Panc1 (cell line): ENCODE measurements around the gene TNNI3K. TPM values are rescaled to one million over a fixed set of nuclear protein-coding genes. Genes with fewer than 3 reads are reported as not detected.

Experiments
- ATAC-seq: fragments of 200-7000 bp; cut with Tn5 transposase; 2 replicates; pipeline ENCODE4 v1.9.1; 2020; ENCODE audit warnings: mild to moderate bottlenecking, moderate library complexity
- BruUV-seq: library from RNA; stranded (reverse); fragments of 400-500 nt; replicated peaks from 2 replicates; lab custom pipeline; 2021; lab: Mats Ljungman, UMichigan
- CTCF ChIA-PET: fragments of 300-600 bp; sonication (Branson Sonifier 250); formaldehyde crosslinking; loops from one replicate; lab custom pipeline; 2022; ENCODE audit warnings: antibody characterized with exemption; lab: Charles Lee
- POLR2A ChIA-PET: fragments of 300-600 bp; sonication (Branson Sonifier 250); formaldehyde crosslinking; loops from one replicate; lab custom pipeline; 2022; ENCODE audit warnings: antibody characterized with exemption; lab: Charles Lee
- DNase-seq: peaks from one replicate; pipeline ENCODE4 v3.0.0-alpha.2; 2010; ENCODE audit warnings: low read depth, low spot score
- H3K27ac ChIP-seq: 2 replicates; pipeline ENCODE4 v1.5.1; 2011; ENCODE audit warnings: mild to moderate bottlenecking, low read length, inconsistent platforms
- H3K27me3 ChIP-seq: fragments of 200-500 bp; sonication (Bioruptor generic); 2 replicates; pipeline ENCODE4 v1.6.0; 2014; ENCODE audit warnings: low read length, inconsistent platforms; ENCODE audit not compliant: control insufficient read depth, insufficient read depth
- H3K36me3 ChIP-seq: fragments of 200-500 bp; sonication (Bioruptor generic); 2 replicates; pipeline ENCODE4 v1.5.1; 2014; ENCODE audit warnings: inconsistent platforms, mild to moderate bottlenecking, low read length, moderate library complexity; ENCODE audit not compliant: control insufficient read depth, insufficient read depth
- H3K4me1 ChIP-seq: 2 replicates; pipeline ENCODE4 v1.5.1; 2011; ENCODE audit warnings: inconsistent platforms, mild to moderate bottlenecking, low read length, moderate library complexity; ENCODE audit not compliant: control insufficient read depth, insufficient read depth
- H3K4me3 ChIP-seq, 2 experiments: 2 replicates each; pipeline ENCODE4 v1.5.1; 2011 to 2012; ENCODE audit warnings: low read depth in 2 of 2, low read length in 2 of 2, mild to moderate bottlenecking in 2 of 2, inconsistent platforms in 1 of 2, moderate library complexity in 1 of 2
- H3K9me3 ChIP-seq: fragments of 200-500 bp; sonication (Bioruptor generic); 2 replicates; pipeline ENCODE4 v1.5.1; 2014; ENCODE audit warnings: low read depth, mild to moderate bottlenecking, inconsistent platforms, low read length, moderate library complexity; ENCODE audit not compliant: control insufficient read depth, insufficient read depth
- POLR2AphosphoS5 ChIP-seq: IDR thresholded peaks from 2 replicates; pipeline ENCODE4 v1.6.1; 2012; ENCODE audit warnings: mild to moderate bottlenecking, low read depth, low read length, moderate library complexity
- SIN3A ChIP-seq: IDR thresholded peaks from 2 replicates; pipeline ENCODE4 v1.6.1; 2012; ENCODE audit warnings: low read depth, mild to moderate bottlenecking, low read length, moderate library complexity, borderline replicate concordance; ENCODE audit not compliant: insufficient read depth
- TCF7L2 ChIP-seq: IDR thresholded peaks from 2 replicates; pipeline ENCODE4 v1.6.1; 2011; ENCODE audit warnings: mild to moderate bottlenecking, low read depth, low read length, inconsistent platforms
- in situ Hi-C: cut with HindIII; loops from 2 replicates; pipeline ENCODE4 v1.10.0; 2016; ENCODE audit warnings: low sequenced_read_pairs, low pct_unique_long_range_greater_than_20kb
- intact Hi-C: fragments of 100-400 bp; cut with micrococcal nuclease; formaldehyde crosslinking; loops from one replicate; pipeline ENCODE4 v1.10.0; 2022; ENCODE audit not compliant: unreplicated experiment
- total RNA-seq: library from RNA; stranded (reverse); gene quantifications from one replicate; pipeline ENCODE4 v1.2.1, GENCODE V29; 2021; ENCODE audit not compliant: unreplicated experiment
- TF ChIP-seq, protein P1 (sequence below): fragments of 450-650 bp; IDR thresholded peaks from 2 replicates; pipeline ENCODE4 v1.5.1; 2017; ENCODE audit warnings: mild to moderate bottlenecking
- TF ChIP-seq, protein P2 (sequence below), 2 experiments: IDR thresholded peaks; 2 replicates each; pipeline ENCODE4 v1.6.1; 2011 to 2012; ENCODE audit warnings: low read depth in 2 of 2, control low read depth in 1 of 2, low read length in 1 of 2, mild to moderate bottlenecking in 1 of 2, moderate library complexity in 1 of 2; ENCODE audit not compliant: insufficient read depth in 1 of 2

Gene TNNI3K
- total RNA-seq, 1 experiment from 2014 or later = not detected

DNA sequence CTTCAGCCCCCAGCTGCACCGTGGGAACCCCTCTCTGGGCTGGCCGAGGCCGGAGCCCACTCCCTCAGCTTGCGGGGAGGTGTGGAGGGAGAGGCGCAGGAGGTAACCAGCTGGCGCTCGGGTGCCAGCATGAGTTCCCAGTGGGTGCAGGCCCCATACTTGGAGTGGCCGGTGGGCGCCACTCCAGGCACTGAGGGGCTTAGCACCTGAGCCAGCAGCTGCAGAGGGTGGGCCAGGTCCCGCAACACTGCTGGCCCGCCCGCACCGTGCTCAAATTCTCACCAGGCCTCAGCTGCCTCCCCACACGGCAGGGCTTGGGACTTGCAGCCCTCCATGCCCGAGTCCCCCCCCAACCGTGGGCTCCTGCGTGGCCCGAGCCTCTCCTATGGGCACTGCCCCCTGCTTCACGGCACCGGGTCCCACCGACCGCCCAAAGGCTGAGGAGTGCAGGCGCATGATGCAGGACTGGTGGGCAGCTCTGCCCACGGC is 230.1 kb downstream of the TNNI3K start:
- Histone ChIP-seq H3K36me3 (no peaks in the 10 kb centered on the region), H3K4me3 (no peak overlapping the region), H3K9me3 (no peaks in the 10 kb centered on the region), H3K27me3 (no peaks in the 10 kb centered on the region), H3K4me1 (no peaks in the 10 kb centered on the region), H3K27ac (no peak overlapping the region)
- DNase-seq = no peak
- in situ Hi-C loops = no loop called here
- intact Hi-C loops = no loop called here
- BruUV-seq = no TSS peak
- TF ChIP-seq, protein P1, sequence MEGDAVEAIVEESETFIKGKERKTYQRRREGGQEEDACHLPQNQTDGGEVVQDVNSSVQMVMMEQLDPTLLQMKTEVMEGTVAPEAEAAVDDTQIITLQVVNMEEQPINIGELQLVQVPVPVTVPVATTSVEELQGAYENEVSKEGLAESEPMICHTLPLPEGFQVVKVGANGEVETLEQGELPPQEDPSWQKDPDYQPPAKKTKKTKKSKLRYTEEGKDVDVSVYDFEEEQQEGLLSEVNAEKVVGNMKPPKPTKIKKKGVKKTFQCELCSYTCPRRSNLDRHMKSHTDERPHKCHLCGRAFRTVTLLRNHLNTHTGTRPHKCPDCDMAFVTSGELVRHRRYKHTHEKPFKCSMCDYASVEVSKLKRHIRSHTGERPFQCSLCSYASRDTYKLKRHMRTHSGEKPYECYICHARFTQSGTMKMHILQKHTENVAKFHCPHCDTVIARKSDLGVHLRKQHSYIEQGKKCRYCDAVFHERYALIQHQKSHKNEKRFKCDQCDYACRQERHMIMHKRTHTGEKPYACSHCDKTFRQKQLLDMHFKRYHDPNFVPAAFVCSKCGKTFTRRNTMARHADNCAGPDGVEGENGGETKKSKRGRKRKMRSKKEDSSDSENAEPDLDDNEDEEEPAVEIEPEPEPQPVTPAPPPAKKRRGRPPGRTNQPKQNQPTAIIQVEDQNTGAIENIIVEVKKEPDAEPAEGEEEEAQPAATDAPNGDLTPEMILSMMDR = no peak
- TF ChIP-seq, protein P2, sequence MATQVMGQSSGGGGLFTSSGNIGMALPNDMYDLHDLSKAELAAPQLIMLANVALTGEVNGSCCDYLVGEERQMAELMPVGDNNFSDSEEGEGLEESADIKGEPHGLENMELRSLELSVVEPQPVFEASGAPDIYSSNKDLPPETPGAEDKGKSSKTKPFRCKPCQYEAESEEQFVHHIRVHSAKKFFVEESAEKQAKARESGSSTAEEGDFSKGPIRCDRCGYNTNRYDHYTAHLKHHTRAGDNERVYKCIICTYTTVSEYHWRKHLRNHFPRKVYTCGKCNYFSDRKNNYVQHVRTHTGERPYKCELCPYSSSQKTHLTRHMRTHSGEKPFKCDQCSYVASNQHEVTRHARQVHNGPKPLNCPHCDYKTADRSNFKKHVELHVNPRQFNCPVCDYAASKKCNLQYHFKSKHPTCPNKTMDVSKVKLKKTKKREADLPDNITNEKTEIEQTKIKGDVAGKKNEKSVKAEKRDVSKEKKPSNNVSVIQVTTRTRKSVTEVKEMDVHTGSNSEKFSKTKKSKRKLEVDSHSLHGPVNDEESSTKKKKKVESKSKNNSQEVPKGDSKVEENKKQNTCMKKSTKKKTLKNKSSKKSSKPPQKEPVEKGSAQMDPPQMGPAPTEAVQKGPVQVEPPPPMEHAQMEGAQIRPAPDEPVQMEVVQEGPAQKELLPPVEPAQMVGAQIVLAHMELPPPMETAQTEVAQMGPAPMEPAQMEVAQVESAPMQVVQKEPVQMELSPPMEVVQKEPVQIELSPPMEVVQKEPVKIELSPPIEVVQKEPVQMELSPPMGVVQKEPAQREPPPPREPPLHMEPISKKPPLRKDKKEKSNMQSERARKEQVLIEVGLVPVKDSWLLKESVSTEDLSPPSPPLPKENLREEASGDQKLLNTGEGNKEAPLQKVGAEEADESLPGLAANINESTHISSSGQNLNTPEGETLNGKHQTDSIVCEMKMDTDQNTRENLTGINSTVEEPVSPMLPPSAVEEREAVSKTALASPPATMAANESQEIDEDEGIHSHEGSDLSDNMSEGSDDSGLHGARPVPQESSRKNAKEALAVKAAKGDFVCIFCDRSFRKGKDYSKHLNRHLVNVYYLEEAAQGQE (IDR thresholded peaks at IDR 0.05; ENCODE audit: insufficient read depth in 1 of 2, low read depth in 2 of 2, low read length in 1 of 2) = no peak
- TF ChIP-seq SIN3A (no peak), TCF7L2 (no peak), POLR2AphosphoS5 (no peak)
- no peak for ATAC-seq
- CTCF ChIA-PET = no interaction called here
- POLR2A ChIA-PET = no interaction called here

DNA sequence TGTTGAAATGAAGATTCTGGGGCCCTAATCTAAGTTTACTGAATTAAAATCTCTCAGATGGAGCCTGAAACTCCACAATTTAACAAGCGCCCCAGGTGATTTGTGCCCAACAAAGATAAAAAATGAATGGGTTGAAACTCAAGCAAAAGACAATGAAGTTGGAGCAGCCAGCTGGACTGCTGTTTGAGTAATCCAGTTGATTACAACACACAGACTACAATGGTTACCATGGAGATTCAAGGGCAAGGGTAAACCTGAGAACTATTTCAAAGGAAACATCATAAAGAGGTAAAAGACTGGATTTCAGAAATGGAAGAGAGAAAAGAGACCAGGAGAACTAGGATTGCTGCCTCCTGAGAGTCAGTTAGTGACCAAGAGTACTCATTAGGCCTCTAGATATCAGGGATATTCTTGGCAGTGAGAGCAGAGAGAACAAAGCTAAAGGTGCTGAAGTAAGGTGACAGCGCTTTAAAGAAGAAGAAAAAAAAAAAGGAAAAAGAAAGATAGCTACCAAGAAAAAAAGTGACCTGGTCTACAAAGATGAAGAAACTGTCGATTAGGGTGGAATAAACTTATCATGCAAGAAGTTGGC is 232.7 kb downstream of the TNNI3K start:
- Histone ChIP-seq H3K27ac (no peak overlapping the region), H3K4me3 (no peak overlapping the region), H3K4me1 (no peaks in the 10 kb centered on the region), H3K36me3 (no peaks in the 10 kb centered on the region), H3K9me3 (no peaks in the 10 kb centered on the region), H3K27me3 (no peaks in the 10 kb centered on the region; the same call in 1 of the 2 replicates)
- CTCF ChIA-PET = no interaction called here
- POLR2A ChIA-PET = no interaction called here
- TF ChIP-seq, protein P2 (IDR thresholded peaks at IDR 0.05; ENCODE audit: insufficient read depth in 1 of 2, low read depth in 2 of 2, low read length in 1 of 2) = no peak
- TF ChIP-seq POLR2AphosphoS5 (no peak), SIN3A (no peak), TCF7L2 (no peak)
- TF ChIP-seq, protein P1 = no peak
- no peak for ATAC-seq
- intact Hi-C loops (no loop called here), in situ Hi-C loops (no loop called here)
- no peak for DNase-seq
- no TSS peak for BruUV-seq
